LHCN-M2 (cell line): ENCODE results near the gene DPYSL5. TPM values are rescaled to one million over a fixed set of nuclear protein-coding genes. Genes with fewer than 3 reads are reported as not detected.
"Not testable (repeated sequence)": the region's sequence is repeated elsewhere in the genome, so short reads cannot be mapped to it uniquely, and the experiment has no call there.

Source experiments
- DNase-seq: peaks from one replicate; pipeline ENCODE4 v3.0.0-alpha.2; 2012; ENCODE audit warnings: low read depth
- total RNA-seq: library from RNA; depleted of rRNA; stranded (reverse); fragments of >200 nt; gene quantifications from 2 replicates; pipeline ENCODE4 v1.2.3, GENCODE V29; 2014

The DPYSL5 gene
- total RNA-seq, 1 experiment from 2014 or later: not detected

GRCh38 chr2:26899500-26900164 is 51.7 kb downstream of the DPYSL5 start:
- no peak for DNase-seq

GRCh38 chr2:26900831-26901321 is 52.9 kb downstream of the DPYSL5 start:
- DNase-seq: no peak

GRCh38 chr2:26901326-26902183 is 53.6 kb downstream of the DPYSL5 start:
- no peak for DNase-seq

GRCh38 chr2:26903676-26904075 is 55.7 kb downstream of the DPYSL5 start:
- no peak for DNase-seq

GRCh38 chr2:26904839-26905238 is 56.9 kb downstream of the DPYSL5 start:
- DNase-seq: no peak

- no peak for DNase-seq
Measured at GRCh38 chr2:26905341-26906198, 57.6 kb downstream of the DPYSL5 start.

- DNase-seq: no peak
Measured at GRCh38 chr2:26907416-26907815, 59.5 kb downstream of the DPYSL5 start.

GRCh38 chr2:26910176-26910575 is 62.2 kb downstream of the DPYSL5 start:
- DNase-seq: no peak

GRCh38 chr2:26911911-26912861 is 64.3 kb downstream of the DPYSL5 start:
- no peak for DNase-seq

- no peak for DNase-seq
Measured at GRCh38 chr2:26913606-26913998, 65.7 kb downstream of the DPYSL5 start.

GRCh38 chr2:26913999-26914658 is 66.2 kb downstream of the DPYSL5 start:
- DNase-seq: no peak

- DNase-seq: no peak
Measured at GRCh38 chr2:26914659-26915310, 66.9 kb downstream of the DPYSL5 start.

GRCh38 chr2:26915316-26915715 is 67.4 kb downstream of the DPYSL5 start:
- DNase-seq: no peak

- no peak for DNase-seq
Measured at GRCh38 chr2:26916128-26916692, 68.3 kb downstream of the DPYSL5 start.

GRCh38 chr2:26917135-26917836 is 69.4 kb downstream of the DPYSL5 start:
- DNase-seq: no peak

GRCh38 chr2:26921323-26921722 is 73.4 kb downstream of the DPYSL5 start:
- no peak for DNase-seq

GRCh38 chr2:26922405-26923188 is 74.7 kb downstream of the DPYSL5 start:
- DNase-seq: peak; percentile 31

- not testable (repeated sequence) for DNase-seq
Measured at GRCh38 chr2:26923189-26923466, 75.2 kb downstream of the DPYSL5 start.
